ENCODE data around the gene NPTN. TPM values are rescaled to one million over a fixed set of nuclear protein-coding genes. Genes with fewer than 3 reads are reported as not detected.

NPTN gene
- polyA plus RNA-seq, 1 of the 3 experiments (the other 2 are of a cell fraction), result 177 TPM

DNA sequence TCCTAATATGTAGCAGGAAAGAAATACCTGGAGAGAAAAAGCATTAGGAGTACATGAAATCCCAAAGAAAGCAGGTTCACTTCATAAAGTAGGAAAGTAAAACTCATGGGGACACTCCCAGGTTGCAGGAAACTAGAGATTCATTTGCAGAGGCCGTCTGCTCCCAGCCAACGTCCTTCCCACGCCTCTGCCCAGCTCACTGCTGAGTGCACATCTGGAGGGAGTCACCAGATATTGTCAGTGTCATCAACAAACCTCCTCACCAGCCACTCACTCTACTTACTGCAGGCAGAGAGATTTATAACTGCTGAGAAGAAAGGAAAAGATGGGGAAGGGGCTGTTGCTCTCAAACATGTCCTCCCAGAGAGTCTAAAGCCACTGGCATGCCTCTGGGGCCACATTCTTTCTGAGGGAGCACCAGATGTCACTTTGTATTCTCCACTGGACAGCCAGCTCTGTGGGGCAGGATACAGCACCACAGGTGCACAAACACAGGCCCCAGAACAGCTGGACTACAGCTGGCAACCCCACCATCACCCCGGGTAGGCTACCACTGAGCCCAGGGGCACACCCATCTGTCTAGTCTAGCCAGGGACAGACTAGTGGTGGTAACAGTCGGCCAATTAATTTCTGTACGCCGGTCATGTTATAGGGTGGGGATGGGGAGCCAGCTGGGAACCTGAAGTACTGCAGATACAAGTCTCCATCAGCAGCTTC is 64.5 kb downstream of the NPTN start:
- no peak overlapping the region for H2AFZ ChIP-seq (ENCODE audit: low read depth)
- H3K4me1 ChIP-seq (ENCODE audit: control insufficient read depth in 1 of 2, insufficient read depth in 2 of 2, low read depth in 1 of 2, low read length in 1 of 2), result peaks cover 0 to 6% of the 10 kb centered on the region in 2 experiments; a peak in 2 of 4 replicates
- WGBS (ENCODE audit: low lambda C conversion rate), result 87% methylated on average over 3 of the region's 7 CpGs
- H3K9me2 ChIP-seq, result no peaks in the 10 kb centered on the region
- no peak for DNase-seq
- no peak overlapping the region for H3K4me2 ChIP-seq
- H3K27me3 ChIP-seq (ENCODE audit: insufficient read depth), result no peaks in the 10 kb centered on the region
- peaks cover 43 to 70% of the 10 kb centered on the region in 2 experiments for H3K36me3 ChIP-seq (replicated peaks in 1 of 2; ENCODE audit: control insufficient read depth in 1 of 2, insufficient read depth in 2 of 2, low read length in 1 of 2)
- no peak overlapping the region for H3K27ac ChIP-seq (ENCODE audit: low read depth in 2 of 2, low read length in 1 of 2)
- no peaks in the 10 kb centered on the region for H3F3A ChIP-seq (replicated peaks; ENCODE audit: insufficient read depth)
- H3K79me2 ChIP-seq (ENCODE audit: insufficient read depth), result no peaks in the 10 kb centered on the region
- H3K9ac ChIP-seq, result no peak overlapping the region
- POLR2A ChIA-PET, result no interaction called here
- CTCF ChIA-PET, result interaction anchor here (0.8 to 3.8 kb wide), 8 partner anchors 9 to 284 kb away, joined by 3 to 17 read pairs (median 7); no protein-coding TSS in a partner anchor
- no peaks in the 10 kb centered on the region for H3K9me3 ChIP-seq
- no peak overlapping the region for H3K4me3 ChIP-seq (ENCODE audit: low read depth in 2 of 2, low read length in 1 of 2)
- TF ChIP-seq CHD2 (IDR thresholded peaks at IDR 0.05; ENCODE audit: low read length, partially characterized antibody) (no peak), FOXM1 (IDR thresholded peaks at IDR 0.05; ENCODE audit: low read depth) (no peak)
- peaks cover 19% of the 10 kb centered on the region for H4K20me1 ChIP-seq (ENCODE audit: insufficient read depth)

GRCh38 chr15:73567020-73567419 is 66.2 kb downstream of the NPTN start:
- Histone ChIP-seq H3F3A (replicated peaks; ENCODE audit: insufficient read depth) (no peaks in the 10 kb centered on the region), H3K4me1 (ENCODE audit: control insufficient read depth in 1 of 2, insufficient read depth in 2 of 2, low read depth in 1 of 2, low read length in 1 of 2) (peaks cover 0 to 4% of the 10 kb centered on the region in 2 experiments; a peak in 2 of 4 replicates), H3K27ac (ENCODE audit: low read depth in 2 of 2, low read length in 1 of 2) (no peak overlapping the region), H3K9me2 (no peaks in the 10 kb centered on the region), H3K4me3 (ENCODE audit: low read depth in 2 of 2, low read length in 1 of 2) (no peak overlapping the region), H2AFZ (ENCODE audit: low read depth) (no peak overlapping the region), H3K36me3 (replicated peaks in 1 of 2; ENCODE audit: control insufficient read depth in 1 of 2, insufficient read depth in 2 of 2, low read length in 1 of 2) (peaks cover 47 to 71% of the 10 kb centered on the region in 2 experiments), H3K27me3 (ENCODE audit: insufficient read depth) (no peaks in the 10 kb centered on the region), H3K9ac (no peak overlapping the region), H3K9me3 (no peaks in the 10 kb centered on the region), H4K20me1 (ENCODE audit: insufficient read depth) (peaks cover 18% of the 10 kb centered on the region), H3K79me2 (ENCODE audit: insufficient read depth) (no peaks in the 10 kb centered on the region), H3K4me2 (no peak overlapping the region)
- WGBS (ENCODE audit: low lambda C conversion rate), result 100% methylated on average over 1 of the region's 1 CpG
- no peak for DNase-seq
- ChIA-PET POLR2A (no interaction called here), CTCF (interaction anchor here (1.3 to 3.8 kb wide), 4 partner anchors 70 to 138 kb away, joined by 4 to 12 read pairs (median 8); no protein-coding TSS in a partner anchor)
- TF ChIP-seq TAF1 (IDR thresholded peaks at IDR 0.05; ENCODE audit: borderline replicate concordance, low read depth, low read length), result no peak
- no peak for TF ChIP-seq GABPA (IDR thresholded peaks at IDR 0.05; ENCODE audit: low read depth)
- no peak for TF ChIP-seq RFX5 (IDR thresholded peaks at IDR 0.05; ENCODE audit: low read length)
- no peak for TF ChIP-seq JUND (IDR thresholded peaks at IDR 0.05)
- TF ChIP-seq RCOR1 (IDR thresholded peaks at IDR 0.05; ENCODE audit: low read length), result no peak
- TF ChIP-seq, protein P1, sequence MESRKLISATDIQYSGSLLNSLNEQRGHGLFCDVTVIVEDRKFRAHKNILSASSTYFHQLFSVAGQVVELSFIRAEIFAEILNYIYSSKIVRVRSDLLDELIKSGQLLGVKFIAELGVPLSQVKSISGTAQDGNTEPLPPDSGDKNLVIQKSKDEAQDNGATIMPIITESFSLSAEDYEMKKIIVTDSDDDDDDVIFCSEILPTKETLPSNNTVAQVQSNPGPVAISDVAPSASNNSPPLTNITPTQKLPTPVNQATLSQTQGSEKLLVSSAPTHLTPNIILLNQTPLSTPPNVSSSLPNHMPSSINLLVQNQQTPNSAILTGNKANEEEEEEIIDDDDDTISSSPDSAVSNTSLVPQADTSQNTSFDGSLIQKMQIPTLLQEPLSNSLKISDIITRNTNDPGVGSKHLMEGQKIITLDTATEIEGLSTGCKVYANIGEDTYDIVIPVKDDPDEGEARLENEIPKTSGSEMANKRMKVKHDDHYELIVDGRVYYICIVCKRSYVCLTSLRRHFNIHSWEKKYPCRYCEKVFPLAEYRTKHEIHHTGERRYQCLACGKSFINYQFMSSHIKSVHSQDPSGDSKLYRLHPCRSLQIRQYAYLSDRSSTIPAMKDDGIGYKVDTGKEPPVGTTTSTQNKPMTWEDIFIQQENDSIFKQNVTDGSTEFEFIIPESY (IDR thresholded peaks at IDR 0.05; ENCODE audit: borderline replicate concordance, low read depth), result no peak
- TF ChIP-seq MXI1 (IDR thresholded peaks at IDR 0.05; ENCODE audit: low read depth, low read length), result no peak
- TF ChIP-seq FOSL2 (IDR thresholded peaks at IDR 0.05; ENCODE audit: borderline replicate concordance, low read depth), result no peak
- TF ChIP-seq MAX (IDR thresholded peaks at IDR 0.05; ENCODE audit: low read depth), result no peak
- no peak for TF ChIP-seq IRF3 (IDR thresholded peaks at IDR 0.05; ENCODE audit: low read depth, low read length)
- no peak for TF ChIP-seq EZH2phosphoT487 (IDR thresholded peaks at IDR 0.05; ENCODE audit: borderline replicate concordance, low read depth)
- no peak for TF ChIP-seq YY1 (IDR thresholded peaks at IDR 0.05; ENCODE audit: low read depth)
- TF ChIP-seq MEF2A (IDR thresholded peaks at IDR 0.05; ENCODE audit: borderline replicate concordance, low read depth), result no peak
- TF ChIP-seq RAD21 (IDR thresholded peaks at IDR 0.05; ENCODE audit: low read length), result no peak
- TF ChIP-seq USF2 (IDR thresholded peaks at IDR 0.05; ENCODE audit: borderline replicate concordance, low read depth, low read length), result no peak
- TF ChIP-seq REST (IDR thresholded peaks at IDR 0.05; ENCODE audit: low read depth, low read length), result no peak
